GM15510 (cell line): ENCODE measurements around the gene ZFHX3.

Source experiments
- POLR2A ChIP-seq: IDR thresholded peaks from 3 replicates; pipeline ENCODE4 v1.6.1; 2011; ENCODE audit warnings: borderline replicate concordance; ENCODE audit not compliant: insufficient read length; ENCODE audit errors: extremely low read depth

The ZFHX3 gene

GRCh38 chr16:72751076-72751475, 296.9 kb downstream of the ZFHX3 start:
- TF ChIP-seq POLR2A = no peak

- no peak for TF ChIP-seq POLR2A
Measured at GRCh38 chr16:72749091-72749490, 298.8 kb downstream of the ZFHX3 start.

- TF ChIP-seq POLR2A = no peak
Measured at GRCh38 chr16:72744076-72744793, 303.7 kb downstream of the ZFHX3 start.

GRCh38 chr16:72743011-72743761, 304.7 kb downstream of the ZFHX3 start:
- TF ChIP-seq POLR2A = no peak

- TF ChIP-seq POLR2A = no peak
Measured at GRCh38 chr16:72740347-72740746, 307.6 kb downstream of the ZFHX3 start.

- no peak for TF ChIP-seq POLR2A
Measured at GRCh38 chr16:72739577-72739976, 308.4 kb downstream of the ZFHX3 start.

GRCh38 chr16:72736074-72736473, 311.9 kb downstream of the ZFHX3 start:
- no peak for TF ChIP-seq POLR2A
